ENCODE measurements around the gene CD38. TPM values are rescaled to one million over a fixed set of nuclear protein-coding genes. Genes with fewer than 3 reads are reported as not detected.

CD38 gene
- total RNA-seq, 1 experiment from 2014 or later: not detected

GRCh38 chr4:15811703-15812337 lies 33.7 kb downstream of the CD38 start:
- H3K4me3 Mint-ChIP-seq (ENCODE audit: unreplicated experiment): no peak overlapping the region
- CTCF ChIA-PET: interaction anchor here (0.5 to 2.2 kb wide), 4 partner anchors 142 to 188 kb away, joined by 3 to 5 read pairs (median 3); no protein-coding TSS in a partner anchor
- no peak for DNase-seq (ENCODE audit: unreplicated experiment)
- H3K27me3 Mint-ChIP-seq (ENCODE audit: insufficient read depth, unreplicated experiment): peaks cover 13% of the 10 kb centered on the region
- POLR2A ChIA-PET: no interaction called here
- no peaks in the 10 kb centered on the region for H3K36me3 Mint-ChIP-seq (ENCODE audit: insufficient read depth, unreplicated experiment)
- BruUV-seq (replicated peaks): no TSS peak
- intact Hi-C loops (cut with micrococcal nuclease): no loop called here
- H3K9me3 Mint-ChIP-seq (ENCODE audit: unreplicated experiment): no peaks in the 10 kb centered on the region
- no peak overlapping the region for H3K27ac Mint-ChIP-seq (ENCODE audit: low read depth, unreplicated experiment)
- TF ChIP-seq CTCF (IDR thresholded peaks at IDR 0.05; ENCODE audit: unreplicated experiment): no peak
- H3K4me1 Mint-ChIP-seq (ENCODE audit: insufficient read depth, unreplicated experiment): no peaks in the 10 kb centered on the region

GRCh38 chr4:15832523-15833451 lies 54.7 kb downstream of the CD38 start:
- Mint-ChIP-seq H3K27me3 (ENCODE audit: insufficient read depth, unreplicated experiment) (no peaks in the 10 kb centered on the region), H3K4me1 (ENCODE audit: insufficient read depth, unreplicated experiment) (no peaks in the 10 kb centered on the region), H3K36me3 (ENCODE audit: insufficient read depth, unreplicated experiment) (no peaks in the 10 kb centered on the region), H3K27ac (ENCODE audit: low read depth, unreplicated experiment) (no peak overlapping the region), H3K9me3 (ENCODE audit: unreplicated experiment) (no peaks in the 10 kb centered on the region), H3K4me3 (ENCODE audit: unreplicated experiment) (no peak overlapping the region)
- DNase-seq (ENCODE audit: unreplicated experiment): no peak
- TF ChIP-seq CTCF (IDR thresholded peaks at IDR 0.05; ENCODE audit: unreplicated experiment): no peak
- POLR2A ChIA-PET: no interaction called here
- CTCF ChIA-PET: interaction anchor here (0.7 kb wide), 1 partner anchor 16 kb away, joined by 5 read pairs; no protein-coding TSS in a partner anchor
- intact Hi-C loops (cut with micrococcal nuclease): no loop called here
- BruUV-seq (replicated peaks): no TSS peak

- no peaks in the 10 kb centered on the region for H3K27me3 Mint-ChIP-seq (ENCODE audit: insufficient read depth, unreplicated experiment)
- CTCF ChIA-PET: no interaction called here
- H3K4me3 Mint-ChIP-seq (ENCODE audit: unreplicated experiment): no peak overlapping the region
- H3K4me1 Mint-ChIP-seq (ENCODE audit: insufficient read depth, unreplicated experiment): no peaks in the 10 kb centered on the region
- DNase-seq (ENCODE audit: unreplicated experiment): no peak
- H3K9me3 Mint-ChIP-seq (ENCODE audit: unreplicated experiment): no peaks in the 10 kb centered on the region
- POLR2A ChIA-PET: no interaction called here
- BruUV-seq (replicated peaks): no TSS peak
- TF ChIP-seq CTCF (IDR thresholded peaks at IDR 0.05; ENCODE audit: unreplicated experiment): no peak
- no peak overlapping the region for H3K27ac Mint-ChIP-seq (ENCODE audit: low read depth, unreplicated experiment)
- no peaks in the 10 kb centered on the region for H3K36me3 Mint-ChIP-seq (ENCODE audit: insufficient read depth, unreplicated experiment)
- intact Hi-C loops (cut with micrococcal nuclease): no loop called here
These were observed 55.7 kb downstream of the CD38 start for GRCh38 chr4:15833801-15834200.

GRCh38 chr4:15836362-15836761 lies 58.2 kb downstream of the CD38 start:
- DNase-seq (ENCODE audit: unreplicated experiment): peak; percentile 39
- ChIA-PET POLR2A (interaction anchor here (0.7 kb wide), 1 partner anchor 140 kb away, joined by 3 read pairs; no protein-coding TSS in a partner anchor), CTCF (interaction anchor here (0.6 kb wide), 1 partner anchor 370 kb away, joined by 3 read pairs; no protein-coding TSS in a partner anchor)
- Mint-ChIP-seq H3K27ac (ENCODE audit: low read depth, unreplicated experiment) (no peak overlapping the region), H3K27me3 (ENCODE audit: insufficient read depth, unreplicated experiment) (no peaks in the 10 kb centered on the region), H3K4me3 (ENCODE audit: unreplicated experiment) (no peak overlapping the region), H3K36me3 (ENCODE audit: insufficient read depth, unreplicated experiment) (no peaks in the 10 kb centered on the region), H3K9me3 (ENCODE audit: unreplicated experiment) (no peaks in the 10 kb centered on the region), H3K4me1 (ENCODE audit: insufficient read depth, unreplicated experiment) (no peaks in the 10 kb centered on the region)
- intact Hi-C loops (cut with micrococcal nuclease): no loop called here
- no peak for TF ChIP-seq CTCF (IDR thresholded peaks at IDR 0.05; ENCODE audit: unreplicated experiment)
- BruUV-seq (replicated peaks): no TSS peak

Data from MCF 10A (cell line).